ENCODE results near the gene PLPP3. TPM values are rescaled to one million over a fixed set of nuclear protein-coding genes. Genes with fewer than 3 reads are reported as not detected.

Gene PLPP3
- total RNA-seq, 1 experiment from 2014 or later = 0.39 TPM

DNA sequence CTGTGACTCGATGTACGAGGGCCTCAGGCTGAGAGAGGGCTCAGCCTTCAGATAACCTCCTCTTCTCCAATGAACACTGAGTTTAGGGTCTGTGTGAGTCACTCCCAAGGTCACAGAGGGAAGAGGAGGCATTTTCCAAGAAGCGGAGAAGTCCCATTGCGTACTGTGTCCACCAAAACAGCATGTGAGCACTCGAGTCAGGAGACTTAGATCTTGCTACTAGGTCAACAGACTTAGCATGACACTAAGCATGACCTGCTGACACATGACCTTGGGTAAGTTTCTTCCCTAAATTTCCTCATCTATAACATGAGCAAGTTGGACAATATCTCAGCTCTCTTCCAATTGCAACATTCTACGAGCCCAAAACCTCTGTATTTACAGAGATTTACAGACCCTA lies 68.0 kb downstream of the PLPP3 start:
- no peak for DNase-seq (ENCODE audit: low spot score)
- POLR2A ChIA-PET (ENCODE audit: low non-redundant PET) = no interaction called here
- no peaks in the 10 kb centered on the region for H3K4me1 ChIP-seq (ENCODE audit: insufficient read depth, low read length, poor library complexity, severe bottlenecking)
- no peaks in the 10 kb centered on the region for H3K36me3 ChIP-seq (ENCODE audit: insufficient read depth, low read length, poor library complexity, severe bottlenecking)
- TF ChIP-seq, protein P1, sequence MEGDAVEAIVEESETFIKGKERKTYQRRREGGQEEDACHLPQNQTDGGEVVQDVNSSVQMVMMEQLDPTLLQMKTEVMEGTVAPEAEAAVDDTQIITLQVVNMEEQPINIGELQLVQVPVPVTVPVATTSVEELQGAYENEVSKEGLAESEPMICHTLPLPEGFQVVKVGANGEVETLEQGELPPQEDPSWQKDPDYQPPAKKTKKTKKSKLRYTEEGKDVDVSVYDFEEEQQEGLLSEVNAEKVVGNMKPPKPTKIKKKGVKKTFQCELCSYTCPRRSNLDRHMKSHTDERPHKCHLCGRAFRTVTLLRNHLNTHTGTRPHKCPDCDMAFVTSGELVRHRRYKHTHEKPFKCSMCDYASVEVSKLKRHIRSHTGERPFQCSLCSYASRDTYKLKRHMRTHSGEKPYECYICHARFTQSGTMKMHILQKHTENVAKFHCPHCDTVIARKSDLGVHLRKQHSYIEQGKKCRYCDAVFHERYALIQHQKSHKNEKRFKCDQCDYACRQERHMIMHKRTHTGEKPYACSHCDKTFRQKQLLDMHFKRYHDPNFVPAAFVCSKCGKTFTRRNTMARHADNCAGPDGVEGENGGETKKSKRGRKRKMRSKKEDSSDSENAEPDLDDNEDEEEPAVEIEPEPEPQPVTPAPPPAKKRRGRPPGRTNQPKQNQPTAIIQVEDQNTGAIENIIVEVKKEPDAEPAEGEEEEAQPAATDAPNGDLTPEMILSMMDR (conservative IDR thresholded peaks at IDR 0.05; ENCODE audit: low read depth, low read length) = no peak
- TF ChIP-seq EZH2 (IDR thresholded peaks at IDR 0.05; ENCODE audit: borderline replicate concordance, low read depth, low read length, poor library complexity, severe bottlenecking) = no peak
- H3K4me3 ChIP-seq (ENCODE audit: low read depth, low read length, poor library complexity, severe bottlenecking) = no peak overlapping the region
- intact Hi-C loops (cut with micrococcal nuclease; ENCODE audit: unreplicated experiment) = no loop called here
- no peak overlapping the region for H3K27ac ChIP-seq (ENCODE audit: low read depth, low read length, poor library complexity, severe bottlenecking)
- BruUV-seq (replicated peaks) = no TSS peak
- no peaks in the 10 kb centered on the region for H3K9me3 ChIP-seq (ENCODE audit: low read depth, low read length, poor library complexity, severe bottlenecking)
- CTCF ChIA-PET = no interaction called here
- no peaks in the 10 kb centered on the region for H3K27me3 ChIP-seq (replicated peaks; ENCODE audit: insufficient read depth, low read depth, low read length, poor library complexity)

DNA sequence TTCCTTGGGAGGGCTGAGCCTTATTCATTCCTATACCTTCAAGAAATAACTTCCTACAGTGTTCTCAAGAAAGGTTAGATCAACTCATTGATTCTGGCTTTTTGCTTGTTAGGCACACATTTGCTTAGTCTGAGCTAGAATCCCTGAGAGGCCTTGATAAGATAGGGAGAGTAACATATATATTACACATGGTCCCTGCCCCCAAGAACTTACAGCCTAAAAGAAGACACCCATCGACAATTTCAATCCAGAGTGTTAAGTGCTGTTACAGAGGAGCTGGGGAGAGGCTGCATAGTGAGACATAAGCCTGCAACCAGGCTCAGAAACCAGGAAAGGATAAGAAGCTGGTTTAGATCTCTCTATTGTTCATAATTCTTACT lies 68.7 kb downstream of the PLPP3 start:
- TF ChIP-seq, protein P1 (conservative IDR thresholded peaks at IDR 0.05; ENCODE audit: low read depth, low read length) = no peak
- TF ChIP-seq EZH2 (IDR thresholded peaks at IDR 0.05; ENCODE audit: borderline replicate concordance, low read depth, low read length, poor library complexity, severe bottlenecking) = no peak
- no peaks in the 10 kb centered on the region for H3K9me3 ChIP-seq (ENCODE audit: low read depth, low read length, poor library complexity, severe bottlenecking)
- H3K4me3 ChIP-seq (ENCODE audit: low read depth, low read length, poor library complexity, severe bottlenecking) = no peak overlapping the region
- no peaks in the 10 kb centered on the region for H3K27me3 ChIP-seq (replicated peaks; ENCODE audit: insufficient read depth, low read depth, low read length, poor library complexity)
- H3K36me3 ChIP-seq (ENCODE audit: insufficient read depth, low read length, poor library complexity, severe bottlenecking) = no peaks in the 10 kb centered on the region
- no peaks in the 10 kb centered on the region for H3K4me1 ChIP-seq (ENCODE audit: insufficient read depth, low read length, poor library complexity, severe bottlenecking)
- intact Hi-C loops (cut with micrococcal nuclease; ENCODE audit: unreplicated experiment) = no loop called here
- ChIA-PET POLR2A (ENCODE audit: low non-redundant PET) (no interaction called here), CTCF (no interaction called here)
- DNase-seq (ENCODE audit: low spot score) = no peak
- no TSS peak for BruUV-seq (replicated peaks)
- H3K27ac ChIP-seq (ENCODE audit: low read depth, low read length, poor library complexity, severe bottlenecking) = no peak overlapping the region

DNA sequence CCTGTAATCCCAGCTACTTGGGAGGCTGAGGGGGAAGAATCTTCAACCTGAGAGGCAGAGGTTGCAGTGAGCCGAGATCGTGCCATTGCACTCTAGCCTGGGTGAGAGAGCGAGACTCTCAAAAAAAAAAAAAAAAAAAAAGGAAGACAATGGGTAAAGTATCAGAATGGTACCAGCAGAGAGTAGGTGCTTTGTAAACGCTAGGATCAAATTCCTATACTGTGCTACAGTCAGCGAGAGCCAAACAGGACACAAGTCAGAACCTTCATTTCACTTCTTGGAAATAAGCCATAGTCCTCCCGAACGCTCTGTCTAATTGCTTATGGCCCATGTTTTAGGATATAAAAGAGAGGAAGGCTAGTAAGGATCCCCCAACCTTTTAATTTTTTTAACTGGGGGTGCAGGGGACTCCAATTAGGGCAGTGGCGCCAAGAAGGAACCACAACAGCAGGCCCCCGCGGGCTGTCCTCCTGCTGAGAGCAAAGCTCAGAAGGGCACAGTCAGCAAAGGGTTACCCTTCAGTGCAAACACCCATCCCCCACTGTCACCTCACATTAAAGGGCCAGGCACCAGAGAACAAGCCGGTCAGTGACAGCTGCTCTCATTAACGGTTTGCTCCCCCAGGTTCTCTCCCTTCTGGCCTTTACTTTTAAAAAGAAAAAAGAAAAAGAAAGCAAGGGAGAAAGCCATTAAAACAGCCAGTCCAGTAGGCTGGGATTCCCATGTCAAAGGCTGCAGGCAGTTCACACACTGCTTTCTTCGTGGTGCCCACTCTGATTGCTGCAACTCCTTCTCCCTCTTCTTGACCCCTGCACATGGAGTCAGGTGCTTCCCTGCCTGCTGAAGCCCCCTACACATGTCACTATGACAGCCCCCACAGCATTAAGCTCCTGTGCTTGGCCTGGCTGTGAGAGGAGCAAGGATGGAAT lies 69.4 kb downstream of the PLPP3 start:
- Histone ChIP-seq H3K4me1 (ENCODE audit: insufficient read depth, low read length, poor library complexity, severe bottlenecking) (no peaks in the 10 kb centered on the region), H3K9me3 (ENCODE audit: low read depth, low read length, poor library complexity, severe bottlenecking) (no peaks in the 10 kb centered on the region), H3K27ac (ENCODE audit: low read depth, low read length, poor library complexity, severe bottlenecking) (no peak overlapping the region), H3K36me3 (ENCODE audit: insufficient read depth, low read length, poor library complexity, severe bottlenecking) (no peaks in the 10 kb centered on the region), H3K27me3 (replicated peaks; ENCODE audit: insufficient read depth, low read depth, low read length, poor library complexity) (no peaks in the 10 kb centered on the region), H3K4me3 (ENCODE audit: low read depth, low read length, poor library complexity, severe bottlenecking) (no peak overlapping the region)
- ChIA-PET POLR2A (ENCODE audit: low non-redundant PET) (no interaction called here), CTCF (no interaction called here)
- intact Hi-C loops (cut with micrococcal nuclease; ENCODE audit: unreplicated experiment) = no loop called here
- DNase-seq (ENCODE audit: low spot score) = no peak
- no TSS peak for BruUV-seq (replicated peaks)
- no peak for TF ChIP-seq EZH2 (IDR thresholded peaks at IDR 0.05; ENCODE audit: borderline replicate concordance, low read depth, low read length, poor library complexity, severe bottlenecking)
- TF ChIP-seq, protein P1 (conservative IDR thresholded peaks at IDR 0.05; ENCODE audit: low read depth, low read length) = no peak

All from A673 (cell line).